Stromal cell of bone marrow (primary cell): Measurements from ENCODE around the gene PXMP2.
"Not testable (repeated sequence)": the region's sequence is repeated elsewhere in the genome, so short reads cannot be mapped to it uniquely, and the experiment has no call there.

Source experiments
- DNase-seq: peaks from one replicate; pipeline ENCODE4 v3.0.0-alpha.2; 2012; ENCODE audit warnings: low read depth

Gene PXMP2

GRCh38 chr12:132660052-132660451, 27.3 kb upstream of the PXMP2 start:
- DNase-seq, result no peak

GRCh38 chr12:132660996-132661395, 26.4 kb upstream of the PXMP2 start:
- DNase-seq, result no peak

- no peak for DNase-seq
Measured at GRCh38 chr12:132661972-132662371, 25.4 kb upstream of the PXMP2 start.

- DNase-seq, result no peak
Measured at GRCh38 chr12:132662901-132663755, 24.3 kb upstream of the PXMP2 start.

GRCh38 chr12:132664206-132665148, 22.9 kb upstream of the PXMP2 start:
- DNase-seq, result no peak

GRCh38 chr12:132665149-132665491, 22.3 kb upstream of the PXMP2 start:
- DNase-seq, result no peak

- DNase-seq, result no peak
Measured at GRCh38 chr12:132665794-132666193, 21.6 kb upstream of the PXMP2 start.

- DNase-seq, result no peak
Measured at GRCh38 chr12:132668191-132669088, 18.9 kb upstream of the PXMP2 start.

- no peak for DNase-seq
Measured at GRCh38 chr12:132669166-132669879, 18.1 kb upstream of the PXMP2 start.

- DNase-seq, result no peak
Measured at GRCh38 chr12:132672116-132672515, 15.3 kb upstream of the PXMP2 start.

- no peak for DNase-seq
Measured at GRCh38 chr12:132672678-132673077, 14.7 kb upstream of the PXMP2 start.

- DNase-seq, result no peak
Measured at GRCh38 chr12:132673288-132674179, 13.9 kb upstream of the PXMP2 start.

GRCh38 chr12:132674561-132674960, 12.8 kb upstream of the PXMP2 start:
- no peak for DNase-seq

- DNase-seq, result no peak
Measured at GRCh38 chr12:132675757-132676432, 11.5 kb upstream of the PXMP2 start.

- DNase-seq, result no peak
Measured at GRCh38 chr12:132677492-132677891, 9.9 kb upstream of the PXMP2 start.

- no peak for DNase-seq
Measured at GRCh38 chr12:132685400-132685799, 2.0 kb upstream of the PXMP2 start.

- DNase-seq, result no peak
Measured at GRCh38 chr12:132686825-132687210, 569 bp upstream of the PXMP2 start.

GRCh38 chr12:132689227-132689626, 1.8 kb downstream of the PXMP2 start:
- DNase-seq, result no peak

GRCh38 chr12:132690112-132690511, 2.7 kb downstream of the PXMP2 start:
- DNase-seq, result no peak

GRCh38 chr12:132692030-132692429, 4.6 kb downstream of the PXMP2 start:
- not testable (repeated sequence) for DNase-seq
